ENCODE measurements around the gene SPACA5B.
"Not testable (repeated sequence)": the region's sequence is repeated elsewhere in the genome, so short reads cannot be mapped to it uniquely, and the experiment has no call there.

Gene SPACA5B

DNA sequence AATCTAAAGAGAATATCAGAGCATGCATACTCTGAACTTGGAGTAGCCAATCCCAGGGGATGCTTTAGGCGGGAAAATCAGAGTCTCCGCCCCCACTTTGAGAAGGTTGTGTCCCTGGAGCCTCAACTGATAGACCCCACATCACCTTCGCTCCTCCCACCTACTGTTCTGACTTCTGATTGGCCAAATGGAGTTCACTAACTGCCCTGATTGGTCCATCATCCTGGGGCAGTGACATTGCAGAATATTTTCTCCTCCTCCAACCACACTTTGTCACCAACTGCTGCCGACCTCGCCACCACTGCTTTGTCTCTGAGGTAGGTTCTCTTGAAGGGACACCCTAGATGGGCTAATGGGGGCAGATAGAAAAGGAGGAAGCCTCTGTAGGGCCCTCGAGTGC is 22.7 kb upstream of the SPACA5B start:
- DNase-seq (ENCODE audit: low read depth) = no peak
- no peak overlapping the region for H3K4me3 ChIP-seq (ENCODE audit: low read length)
- TF ChIP-seq CTCF (IDR thresholded peaks at IDR 0.05; ENCODE audit: insufficient read depth, low read depth, low read length, missing control alignments) = no peak

DNA sequence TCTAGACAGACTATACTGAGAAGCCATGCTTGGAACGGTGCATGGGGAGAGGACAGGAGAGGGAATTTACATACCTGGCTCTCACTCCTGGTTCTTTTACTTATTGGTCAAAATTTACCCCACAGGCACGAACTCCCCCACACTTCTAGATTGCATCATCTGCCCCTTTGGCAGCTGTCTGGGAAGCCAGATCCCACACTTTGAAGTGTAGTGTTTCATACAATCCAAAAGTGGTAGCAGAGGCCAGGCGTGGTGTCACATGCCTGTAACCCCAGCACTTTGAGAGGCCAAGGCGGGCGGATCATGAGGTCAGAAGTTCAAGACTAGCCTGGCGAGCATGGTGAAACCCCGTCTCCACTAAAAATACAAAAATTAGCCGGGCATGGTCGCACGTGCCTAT is 5.1 kb upstream of the SPACA5B start:
- DNase-seq (ENCODE audit: low read depth); H3K4me3 ChIP-seq (ENCODE audit: low read length): not testable (repeated sequence)

DNA sequence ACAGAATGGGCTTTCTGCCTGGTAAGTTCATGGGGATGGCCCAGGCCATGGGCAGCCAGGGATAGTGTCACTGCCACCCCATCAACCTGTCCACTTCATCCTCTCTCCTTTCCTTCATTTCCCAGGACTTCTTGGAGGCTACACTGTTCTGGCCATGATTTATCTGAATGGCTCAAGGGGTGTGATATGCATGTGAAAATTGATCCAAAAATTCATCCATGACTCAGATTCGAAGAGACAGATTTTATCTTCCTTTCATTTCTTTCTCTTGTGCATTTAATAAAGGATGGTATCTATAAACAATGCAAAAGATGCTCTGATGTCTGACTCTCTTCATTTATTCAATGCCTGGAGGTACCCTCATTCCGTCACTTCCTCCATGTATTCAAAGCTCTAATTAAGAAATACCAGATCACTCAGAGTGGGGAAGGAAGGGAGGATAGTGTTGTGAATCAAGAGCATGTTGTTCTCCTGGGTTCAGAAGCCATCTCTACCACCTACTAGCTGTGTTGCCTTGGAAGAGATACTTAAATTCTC is 1.9 kb downstream of the SPACA5B start:
- H3K4me3 ChIP-seq (ENCODE audit: low read length); DNase-seq (ENCODE audit: low read depth): not testable (repeated sequence)

DNA sequence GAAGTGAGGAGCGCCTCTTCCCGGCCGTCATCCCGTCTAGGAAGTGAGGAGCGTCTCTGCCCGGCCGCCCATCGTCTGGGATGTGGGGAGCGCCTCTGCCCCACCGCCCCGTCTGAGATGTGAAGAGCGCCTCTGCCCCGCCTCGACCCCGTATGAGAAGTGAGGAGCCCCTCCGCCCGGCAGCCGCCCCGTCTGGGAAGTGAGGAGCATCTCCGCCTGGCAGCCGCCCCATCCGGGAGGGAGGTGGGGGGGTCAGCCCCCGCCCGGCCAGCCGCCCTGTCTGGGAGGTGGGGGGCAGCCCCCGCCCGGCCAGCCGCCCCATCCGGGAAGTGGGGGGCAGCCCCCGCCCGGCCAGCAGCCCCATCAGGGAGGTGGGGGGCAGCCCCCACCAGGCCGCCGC is 8.7 kb downstream of the SPACA5B start:
- not testable (repeated sequence) for DNase-seq (ENCODE audit: low read depth); H3K4me3 ChIP-seq (ENCODE audit: low read length)

DNA sequence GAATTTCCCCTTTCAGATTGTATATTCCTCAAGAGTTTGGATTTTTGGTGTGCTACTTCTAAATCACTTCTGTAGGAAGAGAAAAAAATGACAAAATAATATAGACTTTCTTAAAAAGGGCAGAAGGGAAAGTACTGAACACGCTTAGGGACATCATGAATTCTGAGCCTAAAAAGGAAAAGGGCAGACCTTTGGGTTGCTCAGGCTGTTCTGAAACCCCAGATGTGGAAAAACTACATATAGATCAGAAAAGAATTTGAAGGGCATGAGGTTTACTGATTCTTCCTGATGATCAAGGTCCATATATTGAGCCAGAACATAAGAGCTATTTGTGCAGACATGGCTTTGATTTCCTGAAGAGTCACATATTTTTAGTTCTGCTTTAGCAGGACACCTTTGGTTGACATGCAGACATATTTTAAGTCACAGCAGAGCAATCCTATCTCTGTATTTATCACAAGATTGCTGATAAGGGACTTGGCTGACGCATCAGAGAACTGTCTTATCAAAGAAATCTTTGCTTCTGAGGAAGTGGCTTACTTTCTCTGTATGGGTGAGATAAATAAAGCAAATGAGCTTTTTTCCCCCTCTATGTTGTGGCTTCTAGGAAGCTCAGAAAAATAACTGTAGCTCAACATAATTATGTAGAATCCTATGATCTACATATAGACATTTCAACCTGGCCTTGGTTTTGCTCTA is 11.5 kb downstream of the SPACA5B start:
- not testable (repeated sequence) for H3K4me3 ChIP-seq (ENCODE audit: low read length); DNase-seq (ENCODE audit: low read depth)

DNA sequence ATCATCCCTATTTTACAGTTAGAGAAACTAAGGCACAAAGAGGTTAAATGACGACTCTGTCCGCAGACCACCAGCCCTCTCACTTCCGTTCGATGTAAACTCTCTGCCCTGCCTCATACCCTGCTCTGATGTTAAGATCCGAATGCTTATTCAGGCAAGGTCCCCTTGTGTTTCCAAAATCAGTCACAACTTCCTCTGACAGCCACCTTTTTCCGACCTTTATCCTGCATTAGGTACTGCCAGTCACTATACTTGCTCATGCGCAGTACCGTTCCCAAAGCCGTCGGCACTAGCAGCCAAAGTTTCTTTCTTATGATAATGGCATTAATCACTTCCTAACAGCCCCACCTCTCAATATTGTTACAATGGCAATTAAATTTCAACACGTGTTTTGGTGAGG is 12.3 kb downstream of the SPACA5B start:
- not testable (repeated sequence) for DNase-seq (ENCODE audit: low read depth); H3K4me3 ChIP-seq (ENCODE audit: low read length)

DNA sequence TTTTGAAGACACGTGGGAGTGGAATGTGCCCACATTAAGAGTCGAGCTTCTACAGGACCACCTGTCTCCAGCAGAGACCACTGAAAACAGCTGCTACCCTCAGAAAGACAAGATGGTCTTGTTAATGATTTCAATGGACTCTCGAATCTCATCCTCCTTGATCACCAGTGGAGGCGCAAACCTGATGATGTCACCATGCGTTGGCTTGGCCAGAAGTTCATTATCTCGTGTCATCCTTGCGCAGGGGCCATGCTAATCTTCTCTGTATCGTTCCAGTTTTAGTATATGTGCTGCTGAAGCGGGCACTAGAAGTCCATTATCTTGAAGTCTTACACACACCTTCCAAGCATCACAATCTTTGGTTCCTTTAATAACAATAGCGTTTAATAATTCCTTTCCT is 23.3 kb downstream of the SPACA5B start:
- no peak for DNase-seq (ENCODE audit: low read depth)
- TF ChIP-seq CTCF (IDR thresholded peaks at IDR 0.05; ENCODE audit: insufficient read depth, low read depth, low read length, missing control alignments) = no peak
- no peak overlapping the region for H3K4me3 ChIP-seq (ENCODE audit: low read length)

- no peak overlapping the region for H3K4me3 ChIP-seq (ENCODE audit: low read length)
- TF ChIP-seq CTCF (IDR thresholded peaks at IDR 0.05; ENCODE audit: insufficient read depth, low read depth, low read length, missing control alignments) = no peak
- DNase-seq (ENCODE audit: low read depth) = no peak
Observed at GRCh38 chrX:48154796-48155195, 24.4 kb downstream of the SPACA5B start.

GRCh38 chrX:48156014-48156413 is 25.6 kb downstream of the SPACA5B start:
- DNase-seq (ENCODE audit: low read depth) = no peak
- no peak for TF ChIP-seq CTCF (IDR thresholded peaks at IDR 0.05; ENCODE audit: insufficient read depth, low read depth, low read length, missing control alignments)
- H3K4me3 ChIP-seq (ENCODE audit: low read length) = no peak overlapping the region

- H3K4me3 ChIP-seq (ENCODE audit: low read length) = no peak overlapping the region
- no peak for DNase-seq (ENCODE audit: low read depth)
- no peak for TF ChIP-seq CTCF (IDR thresholded peaks at IDR 0.05; ENCODE audit: insufficient read depth, low read depth, low read length, missing control alignments)
Observed at GRCh38 chrX:48165241-48165640, 34.8 kb downstream of the SPACA5B start.

DNA sequence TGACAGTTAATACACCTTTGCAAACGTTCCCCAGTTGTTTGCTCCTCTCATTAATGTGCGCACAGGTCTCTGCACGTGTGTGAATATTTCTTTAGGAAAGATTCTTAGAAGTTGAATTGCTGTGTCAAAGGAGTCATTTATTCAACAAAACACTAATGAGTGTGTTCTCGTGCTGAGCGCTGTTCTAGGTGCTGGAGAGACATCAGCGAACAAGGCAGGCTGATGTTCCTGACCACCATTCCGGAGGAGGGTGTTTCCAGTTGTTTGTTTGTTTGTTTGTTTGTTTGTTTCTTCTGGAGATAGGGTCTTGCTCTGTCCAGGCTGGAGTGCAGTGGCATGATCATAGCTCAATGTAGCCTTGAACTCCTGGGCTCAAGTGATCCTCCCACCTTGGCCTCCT is 35.9 kb downstream of the SPACA5B start:
- not testable (repeated sequence) for DNase-seq (ENCODE audit: low read depth); H3K4me3 ChIP-seq (ENCODE audit: low read length)
